Calu3 (cell line): ENCODE measurements around the gene KLC3. TPM values are rescaled to one million over a fixed set of nuclear protein-coding genes. Genes with fewer than 3 reads are reported as not detected.
A peak's percentile ranks its signal among the peaks of the same experiment; 100 is the strongest.

Experiments
- BruUV-seq: library from RNA; stranded (reverse); fragments of 400-500 nt; replicated peaks from 2 replicates; lab custom pipeline; 2021; lab: Mats Ljungman, UMichigan
- CTCF ChIA-PET: fragments of 300-600 bp; sonication (Branson Sonifier 250); formaldehyde crosslinking; loops from one replicate; lab custom pipeline; 2022; ENCODE audit warnings: antibody characterized with exemption; lab: Charles Lee
- DNase-seq: peaks from one replicate; pipeline ENCODE4 v3.0.0; 2022
- H3K27ac Mint-ChIP-seq: one replicate; pipeline ENCODE4 v1.8.0; 2022; ENCODE audit warnings: mixed read lengths; ENCODE audit not compliant: unreplicated experiment
- H3K27me3 Mint-ChIP-seq: one replicate; pipeline ENCODE4 v1.8.0; 2022; ENCODE audit warnings: mixed read lengths; ENCODE audit not compliant: unreplicated experiment
- H3K36me3 Mint-ChIP-seq: one replicate; pipeline ENCODE4 v1.8.0; 2022; ENCODE audit warnings: mild to moderate bottlenecking, moderate library complexity, mixed read lengths; ENCODE audit not compliant: insufficient read depth, unreplicated experiment
- H3K4me1 Mint-ChIP-seq: one replicate; pipeline ENCODE4 v1.8.0; 2022; ENCODE audit warnings: mild to moderate bottlenecking, low read depth, mixed read lengths; ENCODE audit not compliant: unreplicated experiment
- H3K4me3 Mint-ChIP-seq: one replicate; pipeline ENCODE4 v1.8.0; 2022; ENCODE audit warnings: mild to moderate bottlenecking, low read depth, moderate library complexity, mixed read lengths; ENCODE audit not compliant: unreplicated experiment
- H3K9me3 Mint-ChIP-seq: one replicate; pipeline ENCODE4 v1.8.0; 2022; ENCODE audit warnings: low read depth, mixed read lengths; ENCODE audit not compliant: unreplicated experiment
- CTCF ChIP-seq: fragments of 200-600 bp; IDR thresholded peaks from one replicate; pipeline ENCODE4 v1.8.0; 2022; ENCODE audit warnings: antibody characterized with exemption; ENCODE audit not compliant: unreplicated experiment
- intact Hi-C: fragments of 100-400 bp; cut with micrococcal nuclease; formaldehyde crosslinking; loops from one replicate; pipeline ENCODE4 v1.10.0; 2022; ENCODE audit not compliant: unreplicated experiment
- total RNA-seq: library from RNA; stranded (reverse); gene quantifications from 2 replicates; pipeline ENCODE4 v1.2.3, GENCODE V29; 2022

The KLC3 gene
- total RNA-seq, 1 experiment from 2014 or later: 3.3 TPM

- no peaks in the 10 kb centered on the region for H3K9me3 Mint-ChIP-seq
- H3K27ac Mint-ChIP-seq: no peak overlapping the region
- no peak for TF ChIP-seq CTCF
- H3K36me3 Mint-ChIP-seq: peaks cover 61% of the 10 kb centered on the region
- BruUV-seq: no TSS peak
- no peaks in the 10 kb centered on the region for H3K27me3 Mint-ChIP-seq
- H3K4me1 Mint-ChIP-seq: no peaks in the 10 kb centered on the region
- no peak overlapping the region for H3K4me3 Mint-ChIP-seq
- intact Hi-C loops: no loop called here
- no peak for DNase-seq
- CTCF ChIA-PET: no interaction called here
Observed at GRCh38 chr19:45385392-45386221, 45.1 kb downstream of the KLC3 start.

- no peak for DNase-seq
- no peak overlapping the region for H3K4me3 Mint-ChIP-seq
- no peak for TF ChIP-seq CTCF
- H3K9me3 Mint-ChIP-seq: no peaks in the 10 kb centered on the region
- no TSS peak for BruUV-seq
- no peaks in the 10 kb centered on the region for H3K27me3 Mint-ChIP-seq
- peaks cover 47% of the 10 kb centered on the region for H3K36me3 Mint-ChIP-seq
- H3K27ac Mint-ChIP-seq: peak overlapping the region; percentile 27
- CTCF ChIA-PET: no interaction called here
- intact Hi-C loops: no loop called here
- no peaks in the 10 kb centered on the region for H3K4me1 Mint-ChIP-seq
Observed at GRCh38 chr19:45391346-45391745, 50.8 kb downstream of the KLC3 start.

- no peaks in the 10 kb centered on the region for H3K27me3 Mint-ChIP-seq
- no peak overlapping the region for H3K4me3 Mint-ChIP-seq
- H3K36me3 Mint-ChIP-seq: peaks cover 47% of the 10 kb centered on the region
- no peaks in the 10 kb centered on the region for H3K4me1 Mint-ChIP-seq
- BruUV-seq: TSS peak; percentile 21
- H3K9me3 Mint-ChIP-seq: no peaks in the 10 kb centered on the region
- DNase-seq: no peak
- peak overlapping the region; percentile 44 for H3K27ac Mint-ChIP-seq
- intact Hi-C loops: no loop called here
- CTCF ChIA-PET: interaction anchor here (0.6 to 2.7 kb wide), 3 partner anchors 11 to 227 kb away, joined by 3 to 10 read pairs (median 4); no protein-coding TSS in a partner anchor
- TF ChIP-seq CTCF: no peak
Observed at GRCh38 chr19:45391871-45392665, 51.5 kb downstream of the KLC3 start.

- DNase-seq: no peak
- intact Hi-C loops: no loop called here
- BruUV-seq: no TSS peak
- peaks cover 58% of the 10 kb centered on the region for H3K36me3 Mint-ChIP-seq
- H3K4me3 Mint-ChIP-seq: no peak overlapping the region
- H3K27ac Mint-ChIP-seq: no peak overlapping the region
- no peaks in the 10 kb centered on the region for H3K27me3 Mint-ChIP-seq
- CTCF ChIA-PET: no interaction called here
- H3K4me1 Mint-ChIP-seq: no peaks in the 10 kb centered on the region
- no peaks in the 10 kb centered on the region for H3K9me3 Mint-ChIP-seq
- TF ChIP-seq CTCF: no peak
Observed at GRCh38 chr19:45395821-45396617, 55.5 kb downstream of the KLC3 start.
